ENCODE measurements around the gene CEP192. TPM values are rescaled to one million over a fixed set of nuclear protein-coding genes. Genes with fewer than 3 reads are reported as not detected.

Gene CEP192
- total and polyA plus RNA-seq, 2 donors (not counting 1 experiment from before 2014, with no cell fraction given), result 39.3 to 47.3 TPM

GRCh38 chr18:13039806-13040205, 48.6 kb downstream of the CEP192 start:
- intact Hi-C loops (cut with micrococcal nuclease), result no loop called here
- TF ChIP-seq EZH2 (IDR thresholded peaks at IDR 0.05; ENCODE audit: borderline replicate concordance, insufficient read depth, low read depth, low read length, poor library complexity, severe bottlenecking) (no peak), CTCF (IDR thresholded peaks at IDR 0.05) (no peak)

GRCh38 chr18:13043066-13043465, 51.9 kb downstream of the CEP192 start:
- no peaks in the 10 kb centered on the region for H4K20me1 ChIP-seq (ENCODE audit: control insufficient read depth, insufficient read depth, low read length, poor library complexity, severe bottlenecking)
- no peak for ATAC-seq (ENCODE audit: low read depth)
- Mint-ChIP-seq H3K9me3 (ENCODE audit: insufficient read depth) (no peaks in the 10 kb centered on the region), H3K4me3 (no peak overlapping the region), H3K4me1 (no peaks in the 10 kb centered on the region), H3K27me3 (no peaks in the 10 kb centered on the region), H3K27ac (no peak overlapping the region)
- H3K9me3 ChIP-seq (ENCODE audit: control extremely low read depth in 1 of 3, control insufficient read depth in 2 of 3, insufficient read depth in 1 of 3, low read length in 2 of 3), result peaks cover 0 to 3% (median 0%) of the 10 kb centered on the region in 3 donors
- no peak for DNase-seq
- no peaks in the 10 kb centered on the region for H3K27me3 ChIP-seq (replicated peaks in 1 of 4; ENCODE audit: control extremely low read depth in 1 of 4, control insufficient read depth in 3 of 4, insufficient read depth in 4 of 4, low read length in 3 of 4)
- H3K4me3 ChIP-seq (ENCODE audit: control extremely low read depth in 1 of 5, extremely low read depth in 1 of 5, insufficient read depth in 1 of 5, low read depth in 2 of 5, low read length in 4 of 5), result no peak overlapping the region
- no peaks in the 10 kb centered on the region for H3K4me1 ChIP-seq (ENCODE audit: control insufficient read depth in 2 of 2, insufficient read depth in 2 of 2, low read length in 2 of 2)
- ChIA-PET CTCF (no interaction called here), POLR2A (no interaction called here)
- H2AFZ ChIP-seq (ENCODE audit: insufficient read depth, low read depth, low read length, poor library complexity, severe bottlenecking), result no peak overlapping the region
- no peak overlapping the region for H3K27ac ChIP-seq (ENCODE audit: low read length in 2 of 2)
- H3K79me2 ChIP-seq (ENCODE audit: control insufficient read depth, insufficient read depth, low read length), result peaks cover 9% of the 10 kb centered on the region
- H3K9ac ChIP-seq (ENCODE audit: low read length), result no peak overlapping the region
- intact Hi-C loops (cut with micrococcal nuclease), result no loop called here
- 100% methylated on average over 1 of the region's 4 CpGs for WGBS (ENCODE audit: insufficient coverage)
- no peak overlapping the region for H3K4me2 ChIP-seq (replicated peaks; ENCODE audit: low read depth, low read length, poor library complexity, severe bottlenecking)
- no peak for TF ChIP-seq CTCF (IDR thresholded peaks at IDR 0.05)
- no peak for TF ChIP-seq EZH2 (IDR thresholded peaks at IDR 0.05; ENCODE audit: borderline replicate concordance, insufficient read depth, low read depth, low read length, poor library complexity, severe bottlenecking)
- H3K36me3 ChIP-seq (replicated peaks in 1 of 2; ENCODE audit: control extremely low read depth in 1 of 2, control insufficient read depth in 1 of 2, extremely low read depth in 1 of 2, insufficient read depth in 2 of 2, low read length in 1 of 2), result peaks cover 12 to 42% of the 10 kb centered on the region in 2 experiments

More at GRCh38 chr18:13039806-13040205, 48.6 kb downstream of the CEP192 start:
- no peak for ATAC-seq (ENCODE audit: low read depth)
- H3K4me2 ChIP-seq (replicated peaks; ENCODE audit: low read depth, low read length, poor library complexity, severe bottlenecking), result no peak overlapping the region
- H3K27me3 Mint-ChIP-seq, result no peaks in the 10 kb centered on the region
- no peak overlapping the region for H3K9ac ChIP-seq (ENCODE audit: low read length)
- no peaks in the 10 kb centered on the region for H3K79me2 ChIP-seq (ENCODE audit: control insufficient read depth, insufficient read depth, low read length)
- H3K4me1 Mint-ChIP-seq, result no peaks in the 10 kb centered on the region
- H3K4me1 ChIP-seq (ENCODE audit: control insufficient read depth in 2 of 2, insufficient read depth in 2 of 2, low read length in 2 of 2), result no peaks in the 10 kb centered on the region
- WGBS (ENCODE audit: insufficient coverage), result no CpG with 5 or more reads among the region's 1 CpG
- H3K4me3 ChIP-seq (ENCODE audit: control extremely low read depth in 1 of 5, extremely low read depth in 1 of 5, insufficient read depth in 1 of 5, low read depth in 2 of 5, low read length in 4 of 5), result no peak overlapping the region
- no peak overlapping the region for H2AFZ ChIP-seq (ENCODE audit: insufficient read depth, low read depth, low read length, poor library complexity, severe bottlenecking)
- no peak overlapping the region for H3K4me3 Mint-ChIP-seq
- H3K27me3 ChIP-seq (replicated peaks in 1 of 4; ENCODE audit: control extremely low read depth in 1 of 4, control insufficient read depth in 3 of 4, insufficient read depth in 4 of 4, low read length in 3 of 4), result no peaks in the 10 kb centered on the region
- POLR2A ChIA-PET, result no interaction called here
- no peak overlapping the region for H3K27ac ChIP-seq (ENCODE audit: low read length in 2 of 2)
- no peaks in the 10 kb centered on the region for H3K9me3 Mint-ChIP-seq (ENCODE audit: insufficient read depth)
- H3K27ac Mint-ChIP-seq, result no peak overlapping the region
- H4K20me1 ChIP-seq (ENCODE audit: control insufficient read depth, insufficient read depth, low read length, poor library complexity, severe bottlenecking), result no peaks in the 10 kb centered on the region
- peaks cover 14 to 36% of the 10 kb centered on the region in 2 experiments for H3K36me3 ChIP-seq (replicated peaks in 1 of 2; ENCODE audit: control extremely low read depth in 1 of 2, control insufficient read depth in 1 of 2, extremely low read depth in 1 of 2, insufficient read depth in 2 of 2, low read length in 1 of 2)
- H3K9me3 ChIP-seq (ENCODE audit: control extremely low read depth in 1 of 3, control insufficient read depth in 2 of 3, insufficient read depth in 1 of 3, low read length in 2 of 3), result no peaks in the 10 kb centered on the region
- DNase-seq, result no peak
- CTCF ChIA-PET, result no interaction called here
